MCF 10A (cell line): ENCODE results near the gene NKX3-2. TPM values are rescaled to one million over a fixed set of nuclear protein-coding genes. Genes with fewer than 3 reads are reported as not detected.

Experiments used
- BruUV-seq: library from RNA; stranded (reverse); fragments of 400-500 nt; replicated peaks from 2 replicates; lab custom pipeline; 2021; lab: Mats Ljungman, UMichigan
- CTCF ChIA-PET: fragments of 300-600 bp; sonication (Branson Sonifier 250); formaldehyde crosslinking; extraction: SDS; loops from one replicate; lab custom pipeline; 2021; ENCODE audit warnings: antibody characterized with exemption, inconsistent platforms; lab: Yijun Ruan, JAX
- POLR2A ChIA-PET: fragments of 300-600, 350-650 bp; sonication (Branson Sonifier 250); formaldehyde crosslinking; extraction: SDS; loops from one replicate; lab custom pipeline; 2020; ENCODE audit warnings: antibody characterized with exemption, inconsistent platforms; lab: Yijun Ruan, JAX
- DNase-seq: peaks from one replicate; pipeline ENCODE4 v3.0.0-alpha.2; 2018; ENCODE audit not compliant: unreplicated experiment
- H3K27ac Mint-ChIP-seq: one replicate; pipeline ENCODE4 v1.8.0; 2022; ENCODE audit warnings: mild to moderate bottlenecking, low read depth, mixed read lengths; ENCODE audit not compliant: unreplicated experiment
- H3K27me3 Mint-ChIP-seq: one replicate; pipeline ENCODE4 v1.8.0; 2022; ENCODE audit warnings: mixed read lengths; ENCODE audit not compliant: insufficient read depth, unreplicated experiment
- H3K36me3 Mint-ChIP-seq: one replicate; pipeline ENCODE4 v1.8.0; 2022; ENCODE audit warnings: mild to moderate bottlenecking, moderate library complexity, mixed read lengths; ENCODE audit not compliant: insufficient read depth, unreplicated experiment
- H3K4me1 Mint-ChIP-seq: one replicate; pipeline ENCODE4 v1.8.0; 2022; ENCODE audit warnings: mixed read lengths; ENCODE audit not compliant: insufficient read depth, unreplicated experiment
- H3K4me3 Mint-ChIP-seq: one replicate; pipeline ENCODE4 v1.8.0; 2022; ENCODE audit warnings: mild to moderate bottlenecking, moderate library complexity, mixed read lengths; ENCODE audit not compliant: unreplicated experiment
- H3K9me3 Mint-ChIP-seq: one replicate; pipeline ENCODE4 v1.8.0; 2022; ENCODE audit warnings: mixed read lengths; ENCODE audit not compliant: unreplicated experiment
- intact Hi-C: fragments of 100-400 bp; cut with micrococcal nuclease; formaldehyde crosslinking; loops from 2 replicates; pipeline ENCODE4 v1.14.1; 2022
- total RNA-seq: library from RNA; stranded (reverse); gene quantifications from 2 replicates; pipeline ENCODE4 v1.2.3, GENCODE V29; 2022
- TF ChIP-seq, protein P1 (sequence below): fragments of 200-600 bp; IDR thresholded peaks from one replicate; pipeline ENCODE4 v1.8.0; 2022; ENCODE audit warnings: antibody characterized with exemption, mild to moderate bottlenecking; ENCODE audit not compliant: unreplicated experiment

Gene NKX3-2
- total RNA-seq, 1 experiment from 2014 or later = 0.42 TPM

DNA sequence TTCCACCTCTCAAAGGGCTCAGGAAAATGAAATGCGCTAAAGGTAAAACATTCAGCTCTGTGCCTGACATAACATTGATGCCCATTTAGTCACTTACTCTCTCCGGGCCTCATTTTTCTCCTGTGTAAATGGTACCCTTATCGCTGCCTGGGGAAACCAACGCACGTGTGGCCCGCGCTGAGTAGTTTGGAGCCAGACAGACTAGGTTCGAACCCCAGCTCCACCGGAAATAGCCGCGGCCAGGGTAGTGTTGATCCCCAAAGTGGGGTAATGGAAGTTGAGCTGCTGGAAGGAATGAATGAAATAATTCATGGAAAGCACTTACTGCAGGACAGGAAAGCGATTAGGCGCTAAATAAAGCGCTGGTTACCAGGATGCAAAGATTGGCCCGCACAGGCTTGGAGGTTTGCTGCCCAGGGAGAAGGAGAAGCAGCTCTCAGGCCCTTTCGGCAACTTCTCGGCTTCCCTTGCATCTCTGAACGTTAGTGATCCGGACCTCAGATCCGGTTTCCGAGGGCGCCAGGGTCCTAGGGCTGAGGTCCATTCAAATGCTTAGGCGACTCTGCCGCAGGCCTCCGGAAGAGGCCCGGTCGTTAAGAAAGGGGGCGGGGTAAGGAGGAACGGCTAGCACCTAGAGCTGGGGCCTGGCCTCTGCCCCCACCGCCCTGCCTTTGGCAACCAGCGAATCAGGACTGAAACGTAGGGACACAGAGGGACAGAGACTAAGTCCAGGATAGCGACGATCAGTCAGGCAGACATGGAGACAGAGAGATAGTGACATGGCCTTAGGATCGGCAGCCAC lies 13.3 kb downstream of the NKX3-2 start:
- H3K27ac Mint-ChIP-seq = no peak overlapping the region
- BruUV-seq = no TSS peak

DNA sequence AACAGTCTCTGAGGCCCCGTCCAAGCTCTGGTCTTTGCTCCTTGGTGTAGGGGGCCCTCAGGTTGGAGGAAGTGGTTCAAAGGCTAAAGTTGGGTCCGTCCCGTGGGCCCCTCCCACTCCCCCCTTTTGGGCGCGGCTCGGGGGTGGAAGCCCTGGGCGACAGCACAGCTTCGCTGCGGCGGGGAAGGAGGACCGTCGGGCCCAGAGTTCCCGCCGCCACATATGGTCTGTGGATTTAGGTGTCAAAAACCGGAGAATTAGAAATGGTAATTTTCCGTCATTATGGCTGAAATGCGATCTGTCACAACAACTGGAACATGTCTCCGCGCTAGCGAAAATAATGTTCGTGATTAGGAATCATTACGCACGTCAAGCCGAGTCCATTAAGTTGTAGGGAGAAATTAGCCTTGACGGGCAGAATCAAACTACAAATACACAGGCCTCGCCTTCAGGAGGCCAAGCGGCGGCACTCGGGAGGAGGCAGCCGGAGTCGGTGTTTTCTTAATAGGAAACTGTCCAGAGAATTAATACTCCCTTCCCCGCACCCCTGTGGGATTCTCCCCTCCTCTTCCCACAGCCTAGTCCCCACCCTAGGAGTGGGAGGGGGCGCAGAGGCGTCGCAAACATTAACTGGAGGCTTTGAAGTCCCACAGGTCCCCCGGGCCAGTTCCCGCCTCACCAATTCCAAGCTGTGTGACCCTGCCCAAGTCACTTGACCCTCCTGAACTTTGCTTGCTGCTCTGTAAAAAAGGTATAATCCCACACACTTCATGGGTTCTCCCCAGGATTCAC lies 15.0 kb downstream of the NKX3-2 start:
- H3K36me3 Mint-ChIP-seq = no peaks in the 10 kb centered on the region
- BruUV-seq = no TSS peak
- POLR2A ChIA-PET = no interaction called here
- H3K4me3 Mint-ChIP-seq = no peak overlapping the region
- H3K9me3 Mint-ChIP-seq = no peaks in the 10 kb centered on the region
- CTCF ChIA-PET = interaction anchor here (0.7 kb wide), 2 partner anchors 24 to 164 kb away, joined by 3 to 4 read pairs; no protein-coding TSS in a partner anchor
- no peak overlapping the region for H3K27ac Mint-ChIP-seq
- no peaks in the 10 kb centered on the region for H3K4me1 Mint-ChIP-seq
- TF ChIP-seq, protein P1, sequence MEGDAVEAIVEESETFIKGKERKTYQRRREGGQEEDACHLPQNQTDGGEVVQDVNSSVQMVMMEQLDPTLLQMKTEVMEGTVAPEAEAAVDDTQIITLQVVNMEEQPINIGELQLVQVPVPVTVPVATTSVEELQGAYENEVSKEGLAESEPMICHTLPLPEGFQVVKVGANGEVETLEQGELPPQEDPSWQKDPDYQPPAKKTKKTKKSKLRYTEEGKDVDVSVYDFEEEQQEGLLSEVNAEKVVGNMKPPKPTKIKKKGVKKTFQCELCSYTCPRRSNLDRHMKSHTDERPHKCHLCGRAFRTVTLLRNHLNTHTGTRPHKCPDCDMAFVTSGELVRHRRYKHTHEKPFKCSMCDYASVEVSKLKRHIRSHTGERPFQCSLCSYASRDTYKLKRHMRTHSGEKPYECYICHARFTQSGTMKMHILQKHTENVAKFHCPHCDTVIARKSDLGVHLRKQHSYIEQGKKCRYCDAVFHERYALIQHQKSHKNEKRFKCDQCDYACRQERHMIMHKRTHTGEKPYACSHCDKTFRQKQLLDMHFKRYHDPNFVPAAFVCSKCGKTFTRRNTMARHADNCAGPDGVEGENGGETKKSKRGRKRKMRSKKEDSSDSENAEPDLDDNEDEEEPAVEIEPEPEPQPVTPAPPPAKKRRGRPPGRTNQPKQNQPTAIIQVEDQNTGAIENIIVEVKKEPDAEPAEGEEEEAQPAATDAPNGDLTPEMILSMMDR = no peak
- DNase-seq = no peak
- H3K27me3 Mint-ChIP-seq = no peaks in the 10 kb centered on the region
- intact Hi-C loops = no loop called here

More for the DNA sequence above, 13.3 kb downstream of the NKX3-2 start:
- TF ChIP-seq, protein P1 = no peak
- CTCF ChIA-PET = interaction anchor here (0.5 to 0.6 kb wide), 2 partner anchors 276 to 681 kb away, joined by 3 to 4 read pairs; no protein-coding TSS in a partner anchor
- H3K36me3 Mint-ChIP-seq = no peaks in the 10 kb centered on the region
- H3K9me3 Mint-ChIP-seq = no peaks in the 10 kb centered on the region
- H3K4me1 Mint-ChIP-seq = no peaks in the 10 kb centered on the region
- DNase-seq = no peak
- POLR2A ChIA-PET = interaction anchor here (0.8 kb wide), 1 partner anchor 795 kb away, joined by 3 read pairs; no protein-coding TSS in a partner anchor
- no peak overlapping the region for H3K4me3 Mint-ChIP-seq
- intact Hi-C loops = no loop called here
- H3K27me3 Mint-ChIP-seq = no peaks in the 10 kb centered on the region

DNA sequence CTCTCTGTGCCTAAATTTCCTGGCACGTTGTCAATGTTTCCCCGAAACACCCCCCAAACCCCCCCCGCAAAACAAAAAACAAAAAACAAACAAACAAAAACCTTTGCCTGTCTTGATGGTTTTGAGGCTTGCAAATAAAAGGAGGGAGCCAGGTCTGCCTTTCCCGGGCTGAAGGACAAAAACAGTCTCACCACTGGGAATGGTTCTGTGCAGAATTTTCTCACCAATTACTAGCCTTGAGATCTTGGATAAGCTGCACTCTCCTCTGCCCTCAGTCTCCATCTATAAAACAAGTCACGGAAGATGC lies 15.5 kb downstream of the NKX3-2 start:
- ChIA-PET CTCF (interaction anchor here (0.7 kb wide), 3 partner anchors 24 to 672 kb away, joined by 3 to 4 read pairs (median 3); no protein-coding TSS in a partner anchor), POLR2A (no interaction called here)
- no peak overlapping the region for H3K4me3 Mint-ChIP-seq
- DNase-seq = no peak
- H3K4me1 Mint-ChIP-seq = no peaks in the 10 kb centered on the region
- TF ChIP-seq, protein P1 = no peak
- H3K27me3 Mint-ChIP-seq = no peaks in the 10 kb centered on the region
- H3K36me3 Mint-ChIP-seq = no peaks in the 10 kb centered on the region
- no peak overlapping the region for H3K27ac Mint-ChIP-seq
- no peaks in the 10 kb centered on the region for H3K9me3 Mint-ChIP-seq
- no TSS peak for BruUV-seq
- intact Hi-C loops = no loop called here
